ENCODE results near the gene MAEA.

- TF ChIP-seq CTCF (IDR thresholded peaks at IDR 0.05): no peak
- no peak for TF ChIP-seq POLR2A (IDR thresholded peaks at IDR 0.05)
- TF ChIP-seq POLR2AphosphoS5 (IDR thresholded peaks at IDR 0.05): no peak
Observed at GRCh38 chr4:1364217-1364616, 74.5 kb downstream of the MAEA start.
